Caco-2 (cell line): ENCODE measurements around the gene C1QTNF8. TPM values are rescaled to one million over a fixed set of nuclear protein-coding genes. Genes with fewer than 3 reads are reported as not detected.

Experiments used
- BruUV-seq: library from RNA; stranded (reverse); fragments of 400-500 nt; replicated peaks from 2 replicates; lab custom pipeline; 2021; lab: Mats Ljungman, UMichigan
- CTCF ChIA-PET: fragments of 300-600 bp; sonication (Branson Sonifier 250); formaldehyde crosslinking; loops from one replicate; lab custom pipeline; 2022; ENCODE audit warnings: antibody characterized with exemption; lab: Charles Lee
- POLR2A ChIA-PET: fragments of 300-600 bp; sonication (Branson Sonifier 250); formaldehyde crosslinking; loops from one replicate; lab custom pipeline; 2022; ENCODE audit warnings: antibody characterized with exemption; lab: Charles Lee
- DNase-seq, 2 experiments: peaks; one replicate each; pipeline versions ENCODE4 v3.0.0 to v3.0.0-alpha.2; 2020 to 2022
- H3K27me3 ChIP-seq: replicated peaks from 2 replicates; pipeline ENCODE4 v1.6.0; 2011; ENCODE audit warnings: low read length; ENCODE audit not compliant: control insufficient read depth, insufficient read depth
- H3K36me3 ChIP-seq: 2 replicates; pipeline ENCODE4 v1.5.1; 2011; ENCODE audit warnings: low read length; ENCODE audit not compliant: control insufficient read depth, insufficient read depth
- H3K4me1 ChIP-seq: fragments of 250-450 bp; sonication (Bioruptor Pico); 2 replicates; pipeline ENCODE4 v1.5.1; 2020; ENCODE audit warnings: mild to moderate bottlenecking
- H3K4me3 ChIP-seq: 2 replicates; pipeline ENCODE4 v1.5.1; 2011; ENCODE audit warnings: low read depth, mild to moderate bottlenecking, control low read depth, low read length
- H3K9me3 ChIP-seq: fragments of 250-450 bp; sonication (Bioruptor Pico); 2 replicates; pipeline ENCODE4 v1.5.1; 2020; ENCODE audit warnings: mild to moderate bottlenecking, moderate library complexity
- H3K27ac Mint-ChIP-seq: one replicate; pipeline ENCODE4 v1.8.0; 2022; ENCODE audit warnings: mixed read lengths; ENCODE audit not compliant: unreplicated experiment
- H3K27me3 Mint-ChIP-seq: one replicate; pipeline ENCODE4 v1.8.0; 2022; ENCODE audit warnings: mixed read lengths; ENCODE audit not compliant: insufficient read depth, unreplicated experiment
- H3K36me3 Mint-ChIP-seq: one replicate; pipeline ENCODE4 v1.8.0; 2022; ENCODE audit warnings: mild to moderate bottlenecking, mixed read lengths; ENCODE audit not compliant: insufficient read depth, unreplicated experiment
- H3K4me1 Mint-ChIP-seq: one replicate; pipeline ENCODE4 v1.8.0; 2022; ENCODE audit warnings: low read depth, mixed read lengths; ENCODE audit not compliant: unreplicated experiment
- H3K4me3 Mint-ChIP-seq: one replicate; pipeline ENCODE4 v1.8.0; 2022; ENCODE audit warnings: mild to moderate bottlenecking, moderate library complexity, mixed read lengths; ENCODE audit not compliant: unreplicated experiment
- H3K9me3 Mint-ChIP-seq: one replicate; pipeline ENCODE4 v1.8.0; 2022; ENCODE audit warnings: mixed read lengths; ENCODE audit not compliant: unreplicated experiment
- CTCF ChIP-seq, 2 experiments: fragments of 200-600 bp in 1 of 2; IDR thresholded peaks; 1 replicate in 1 of 2; 2 replicates in 1 of 2; pipeline versions ENCODE4 v1.5.1 to v1.8.0; 2011 to 2022; ENCODE audit warnings: antibody characterized with exemption in 1 of 2, control low read depth in 1 of 2, inconsistent platforms in 1 of 2, low read depth in 1 of 2, low read length in 1 of 2, mild to moderate bottlenecking in 1 of 2, moderate library complexity in 1 of 2; ENCODE audit not compliant: insufficient read depth in 1 of 2, severe bottlenecking in 1 of 2, unreplicated experiment in 1 of 2
- intact Hi-C: fragments of 100-400 bp; cut with micrococcal nuclease; formaldehyde crosslinking; loops from one replicate; pipeline ENCODE4 v1.10.0; 2022; ENCODE audit not compliant: unreplicated experiment
- total RNA-seq: library from RNA; stranded (reverse); gene quantifications from 2 replicates; pipeline ENCODE4 v1.2.3, GENCODE V29; 2022

C1QTNF8 gene
- total RNA-seq, 1 experiment from 2014 or later, result not detected

GRCh38 chr16:1098266-1098991 is 2.4 kb upstream of the C1QTNF8 start:
- H3K4me3 Mint-ChIP-seq, result no peak overlapping the region
- Histone ChIP-seq H3K9me3 (no peaks in the 10 kb centered on the region), H3K36me3 (no peaks in the 10 kb centered on the region), H3K4me1 (peaks cover 12% of the 10 kb centered on the region), H3K4me3 (no peak overlapping the region), H3K27me3 (no peaks in the 10 kb centered on the region)
- no peaks in the 10 kb centered on the region for H3K27me3 Mint-ChIP-seq
- TF ChIP-seq CTCF (IDR thresholded peaks at IDR 0.05; ENCODE audit: insufficient read depth in 1 of 2, low read depth in 1 of 2, low read length in 1 of 2, severe bottlenecking in 1 of 2, unreplicated experiment in 1 of 2), result no peak
- BruUV-seq, result no TSS peak
- intact Hi-C loops, result no loop called here
- no peaks in the 10 kb centered on the region for H3K9me3 Mint-ChIP-seq
- POLR2A ChIA-PET, result no interaction called here
- no peak for DNase-seq
- H3K36me3 Mint-ChIP-seq, result no peaks in the 10 kb centered on the region
- CTCF ChIA-PET, result no interaction called here
- no peak overlapping the region for H3K27ac Mint-ChIP-seq
- no peaks in the 10 kb centered on the region for H3K4me1 Mint-ChIP-seq

GRCh38 chr16:1097800-1098199 is 1.8 kb upstream of the C1QTNF8 start:
- no TSS peak for BruUV-seq
- Histone ChIP-seq H3K4me1 (0 out of 2 replicates have a peak, but pooled peaks cover 6% of the 10 kb centered on the region), H3K9me3 (no peaks in the 10 kb centered on the region), H3K27me3 (no peaks in the 10 kb centered on the region), H3K36me3 (no peaks in the 10 kb centered on the region), H3K4me3 (no peak overlapping the region)
- Mint-ChIP-seq H3K27ac (no peak overlapping the region), H3K36me3 (no peaks in the 10 kb centered on the region), H3K27me3 (no peaks in the 10 kb centered on the region), H3K4me1 (no peaks in the 10 kb centered on the region), H3K4me3 (no peak overlapping the region), H3K9me3 (no peaks in the 10 kb centered on the region)
- DNase-seq, result no peak
- TF ChIP-seq CTCF (IDR thresholded peaks at IDR 0.05; ENCODE audit: insufficient read depth in 1 of 2, low read depth in 1 of 2, low read length in 1 of 2, severe bottlenecking in 1 of 2, unreplicated experiment in 1 of 2), result no peak
- POLR2A ChIA-PET, result no interaction called here
- CTCF ChIA-PET, result interaction anchor here (0.9 kb wide), 1 partner anchor 24 kb away, joined by 3 read pairs; no protein-coding TSS in a partner anchor
- intact Hi-C loops, result no loop called here

- intact Hi-C loops, result no loop called here
- no TSS peak for BruUV-seq
- H3K4me3 Mint-ChIP-seq, result no peak overlapping the region
- DNase-seq, result no peak
- TF ChIP-seq CTCF (IDR thresholded peaks at IDR 0.05; ENCODE audit: insufficient read depth in 1 of 2, low read depth in 1 of 2, low read length in 1 of 2, severe bottlenecking in 1 of 2, unreplicated experiment in 1 of 2), result no peak
- H3K27me3 Mint-ChIP-seq, result no peaks in the 10 kb centered on the region
- H3K27me3 ChIP-seq, result no peaks in the 10 kb centered on the region
- no peaks in the 10 kb centered on the region for H3K9me3 ChIP-seq
- CTCF ChIA-PET, result interaction anchor here (0.9 to 2.1 kb wide), 2 partner anchors 23 to 40 kb away, joined by 3 to 6 read pairs; no protein-coding TSS in a partner anchor
- H3K36me3 Mint-ChIP-seq, result peaks cover 1% of the 10 kb centered on the region
- H3K27ac Mint-ChIP-seq, result no peak overlapping the region
- H3K9me3 Mint-ChIP-seq, result no peaks in the 10 kb centered on the region
- POLR2A ChIA-PET, result no interaction called here
- H3K36me3 ChIP-seq, result no peaks in the 10 kb centered on the region
- H3K4me1 ChIP-seq, result 0 out of 2 replicates have a peak, but pooled peaks cover 6% of the 10 kb centered on the region
- no peaks in the 10 kb centered on the region for H3K4me1 Mint-ChIP-seq
- H3K4me3 ChIP-seq, result no peak overlapping the region
Observed at GRCh38 chr16:1097156-1097555, 1.1 kb upstream of the C1QTNF8 start.
